Esophagus muscularis mucosa (tissue), 3 donors: ENCODE data around the gene TLE3.

ENCODE experiments used
- POLR2A ChIP-seq: fragments of 450-650 bp; IDR thresholded peaks from one replicate; pipeline ENCODE4 v1.6.1; 2017; ENCODE audit warnings: antibody characterized with exemption, moderate library complexity, mild to moderate bottlenecking, low read depth
- TF ChIP-seq, protein P1 (sequence below), 3 experiments: fragments of 200-600 bp in 2 of 3; fragments of 450-650 bp in 1 of 3; sonication (generic) in 2 of 3; IDR thresholded peaks; one replicate each; pipeline ENCODE4 v1.5.1; 2017 to 2019; ENCODE audit warnings: antibody characterized with exemption in 3 of 3, mild to moderate bottlenecking in 2 of 3, moderate library complexity in 1 of 3

DNA sequence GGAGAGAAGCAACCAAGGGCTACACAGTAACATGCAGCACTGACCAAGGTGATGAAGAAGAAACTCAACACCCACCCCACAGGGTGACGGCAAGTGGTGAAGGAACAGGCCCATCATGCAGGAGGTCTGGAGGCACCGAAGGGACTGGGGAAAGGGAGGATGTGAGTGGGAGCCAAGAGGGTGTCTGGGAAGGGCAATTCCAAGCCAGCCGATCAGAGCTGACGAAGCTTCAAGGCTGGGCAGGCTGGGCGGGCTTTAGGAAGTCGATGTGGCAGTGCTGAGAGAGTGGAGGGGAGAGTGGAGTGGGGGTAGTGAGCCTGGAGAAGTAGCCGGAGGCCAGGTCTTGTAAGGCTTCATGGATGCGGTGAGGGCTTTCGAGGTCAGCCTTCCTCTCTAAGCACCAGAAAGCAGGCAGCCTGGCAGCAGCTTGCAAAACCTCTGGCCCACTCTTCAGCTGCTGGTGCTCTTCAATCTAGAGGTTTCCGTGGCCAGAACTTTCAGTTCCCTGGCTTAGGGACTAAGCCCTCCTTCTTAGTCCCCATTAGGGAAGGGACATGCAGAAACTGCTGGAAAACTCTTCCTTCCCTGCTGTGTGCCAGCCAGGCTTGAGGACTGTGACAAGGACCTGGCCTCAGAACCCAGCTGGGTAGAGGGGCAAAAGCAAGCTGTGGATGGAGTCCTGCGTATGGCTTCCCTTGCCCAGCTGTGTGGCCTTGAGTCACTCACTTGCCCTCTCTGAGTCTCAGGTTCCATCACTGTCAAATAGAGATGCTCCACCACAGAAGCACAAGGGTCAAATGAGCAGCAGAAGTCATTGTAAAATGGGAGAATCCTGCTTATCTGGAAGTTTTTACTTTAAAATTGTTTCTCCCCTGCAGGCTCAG lies 72.1 kb downstream of the TLE3 start:
- no peak for TF ChIP-seq POLR2A
- TF ChIP-seq, protein P1, sequence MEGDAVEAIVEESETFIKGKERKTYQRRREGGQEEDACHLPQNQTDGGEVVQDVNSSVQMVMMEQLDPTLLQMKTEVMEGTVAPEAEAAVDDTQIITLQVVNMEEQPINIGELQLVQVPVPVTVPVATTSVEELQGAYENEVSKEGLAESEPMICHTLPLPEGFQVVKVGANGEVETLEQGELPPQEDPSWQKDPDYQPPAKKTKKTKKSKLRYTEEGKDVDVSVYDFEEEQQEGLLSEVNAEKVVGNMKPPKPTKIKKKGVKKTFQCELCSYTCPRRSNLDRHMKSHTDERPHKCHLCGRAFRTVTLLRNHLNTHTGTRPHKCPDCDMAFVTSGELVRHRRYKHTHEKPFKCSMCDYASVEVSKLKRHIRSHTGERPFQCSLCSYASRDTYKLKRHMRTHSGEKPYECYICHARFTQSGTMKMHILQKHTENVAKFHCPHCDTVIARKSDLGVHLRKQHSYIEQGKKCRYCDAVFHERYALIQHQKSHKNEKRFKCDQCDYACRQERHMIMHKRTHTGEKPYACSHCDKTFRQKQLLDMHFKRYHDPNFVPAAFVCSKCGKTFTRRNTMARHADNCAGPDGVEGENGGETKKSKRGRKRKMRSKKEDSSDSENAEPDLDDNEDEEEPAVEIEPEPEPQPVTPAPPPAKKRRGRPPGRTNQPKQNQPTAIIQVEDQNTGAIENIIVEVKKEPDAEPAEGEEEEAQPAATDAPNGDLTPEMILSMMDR (IDR thresholded peaks at IDR 0.05) = no peak
